Measurements from ENCODE around the gene CA10.

CA10 gene

GRCh38 chr17:52047086-52047485 is 111.4 kb downstream of the CA10 start:
- no peak for DNase-seq (ENCODE audit: low spot score)

GRCh38 chr17:52041123-52041617 is 117.3 kb downstream of the CA10 start:
- no peak for DNase-seq (ENCODE audit: low spot score)

- no peak for DNase-seq (ENCODE audit: low spot score)
Observed at GRCh38 chr17:52036416-52036815, 122.1 kb downstream of the CA10 start.

GRCh38 chr17:52035336-52035915 is 123.1 kb downstream of the CA10 start:
- no peak for DNase-seq (ENCODE audit: low spot score)

- DNase-seq (ENCODE audit: low spot score) = no peak
Observed at GRCh38 chr17:52032454-52032853, 126.1 kb downstream of the CA10 start.

GRCh38 chr17:52030052-52030451 is 128.5 kb downstream of the CA10 start:
- no peak for DNase-seq (ENCODE audit: low spot score)

GRCh38 chr17:52027620-52028295 is 130.8 kb downstream of the CA10 start:
- DNase-seq (ENCODE audit: low spot score) = no peak

- DNase-seq (ENCODE audit: low spot score) = no peak
Observed at GRCh38 chr17:52027081-52027480, 131.4 kb downstream of the CA10 start.

GRCh38 chr17:52026075-52026474 is 132.4 kb downstream of the CA10 start:
- DNase-seq (ENCODE audit: low spot score) = no peak

- no peak for DNase-seq (ENCODE audit: low spot score)
Observed at GRCh38 chr17:52025236-52025635, 133.3 kb downstream of the CA10 start.

GRCh38 chr17:52024300-52024870 is 134.1 kb downstream of the CA10 start:
- DNase-seq (ENCODE audit: low spot score) = no peak

- DNase-seq (ENCODE audit: low spot score) = no peak
Observed at GRCh38 chr17:52011064-52011463, 147.4 kb downstream of the CA10 start.

- DNase-seq (ENCODE audit: low spot score) = no peak
Observed at GRCh38 chr17:51999654-52000053, 158.9 kb downstream of the CA10 start.

- no peak for DNase-seq (ENCODE audit: low spot score)
Observed at GRCh38 chr17:51997723-51998122, 160.8 kb downstream of the CA10 start.

GRCh38 chr17:51995797-51996403 is 162.6 kb downstream of the CA10 start:
- DNase-seq (ENCODE audit: low spot score) = no peak

- no peak for DNase-seq (ENCODE audit: low spot score)
Observed at GRCh38 chr17:51992864-51993416, 165.6 kb downstream of the CA10 start.

GRCh38 chr17:51971121-51971520 is 187.4 kb downstream of the CA10 start:
- DNase-seq (ENCODE audit: low spot score) = no peak

GRCh38 chr17:51961689-51962088 is 196.8 kb downstream of the CA10 start:
- no peak for DNase-seq (ENCODE audit: low spot score)

- DNase-seq (ENCODE audit: low spot score) = no peak
Observed at GRCh38 chr17:51957786-51958185, 200.7 kb downstream of the CA10 start.

GRCh38 chr17:51955245-51955644 is 203.3 kb downstream of the CA10 start:
- no peak for DNase-seq (ENCODE audit: low spot score)

GRCh38 chr17:51954232-51954765 is 204.2 kb downstream of the CA10 start:
- no peak for DNase-seq (ENCODE audit: low spot score)

GRCh38 chr17:51951741-51952140 is 206.8 kb downstream of the CA10 start:
- DNase-seq (ENCODE audit: low spot score) = no peak

- no peak for DNase-seq (ENCODE audit: low spot score)
Observed at GRCh38 chr17:51948128-51948527, 210.4 kb downstream of the CA10 start.

All from CD4-positive, alpha-beta T cell treated with Interleukin-2 at 100 ng/mL for 4 hours (primary cell).